Left lung (tissue), 10 donors: Measurements from ENCODE around the gene RNLS. TPM values are rescaled to one million over a fixed set of nuclear protein-coding genes. Genes with fewer than 3 reads are reported as not detected.

Experiments
- ATAC-seq: fragments of 200-7000 bp; cut with Tn5 transposase; one replicate; pipeline ENCODE4 v1.9.1; 2020; ENCODE audit warnings: moderate library complexity
- DNase-seq, 4 donors: peaks; one replicate each; pipeline ENCODE4 v3.0.0-alpha.2; 2013 to 2020
- H3K27ac ChIP-seq, 2 donors: fragments of 200-600 bp; sonication (generic) in 1 of 2; one replicate each; pipeline versions ENCODE4 v1.5.0 to v1.8.0; 2020 to 2021
- H3K27me3 ChIP-seq, 2 donors: fragments of 200-600 bp; sonication (generic) in 1 of 2; one replicate each; pipeline versions ENCODE4 v1.5.0 to v1.8.0; 2020 to 2021
- H3K36me3 ChIP-seq, 2 donors: fragments of 200-600 bp; sonication (generic) in 1 of 2; one replicate each; pipeline versions ENCODE4 v1.5.0 to v1.8.0; 2020 to 2021
- H3K4me1 ChIP-seq, 2 donors: fragments of 200-600 bp; one replicate each; pipeline ENCODE4 v1.8.0; 2021
- H3K4me3 ChIP-seq, 2 donors: fragments of 200-600 bp; sonication (generic) in 1 of 2; one replicate each; pipeline versions ENCODE4 v1.5.0 to v1.8.0; 2020 to 2021; ENCODE audit warnings: mild to moderate bottlenecking in 1 of 2
- H3K9me3 ChIP-seq, 2 donors: fragments of 200-600 bp; sonication (generic) in 1 of 2; one replicate each; pipeline versions ENCODE4 v1.5.0 to v1.8.0; 2020 to 2021
- CTCF ChIP-seq, 2 donors: fragments of 200-600 bp; sonication (generic) in 1 of 2; IDR thresholded peaks; one replicate each; pipeline versions ENCODE4 v1.5.0 to v1.8.0; 2021; ENCODE audit warnings: antibody characterized with exemption in 2 of 2
- intact Hi-C, 2 donors: fragments of 100-400 bp; cut with DNase I; formaldehyde crosslinking; loops; one replicate each; pipeline versions ENCODE4 v1.11.2 to v1.14.2; 2022
- polyA plus RNA-seq, 6 donors: library from polyadenylated mRNA; unstranded; fragments of 120-200 nt; gene quantifications; one replicate each; pipeline ENCODE4 v1.2.1, GENCODE V29; 2013; ENCODE audit not compliant: insufficient read length in 6 of 6
- total RNA-seq, 2 donors: library from RNA; stranded (reverse); fragmentation: NEBNext Ultra II Directional; extraction: Animal tissue kit (Norgen Biotek cat#: 25700); gene quantifications; one replicate each; pipeline ENCODE4 v1.2.1, GENCODE V29; 2021
- donor health status: DM: no; HTN: yes; CAD: no.
- donor health status: DM: no; HTN: no; CAD: no.

RNLS gene
- total and polyA plus RNA-seq, 8 donors = 4.1 to 8.8 (median 5.2) TPM

- no peak overlapping the region for H3K27ac ChIP-seq
- DNase-seq = no peak
- no peak for ATAC-seq
Measured at GRCh38 chr10:88440541-88440940, 142.6 kb downstream of the RNLS start.

GRCh38 chr10:88439932-88440331, 143.2 kb downstream of the RNLS start:
- no peaks in the 10 kb centered on the region for H3K9me3 ChIP-seq
- TF ChIP-seq CTCF (IDR thresholded peaks at IDR 0.05) = no peak
- H3K4me1 ChIP-seq = no peaks in the 10 kb centered on the region
- ATAC-seq (no peak), DNase-seq (no peak)
- no peaks in the 10 kb centered on the region for H3K36me3 ChIP-seq
- H3K27ac ChIP-seq = no peak overlapping the region
- intact Hi-C loops = no loop called here
- no peaks in the 10 kb centered on the region for H3K27me3 ChIP-seq
- no peak overlapping the region for H3K4me3 ChIP-seq

More at GRCh38 chr10:88440541-88440940, 142.6 kb downstream of the RNLS start:
- Histone ChIP-seq H3K4me1 (no peaks in the 10 kb centered on the region), H3K27me3 (no peaks in the 10 kb centered on the region), H3K36me3 (no peaks in the 10 kb centered on the region), H3K9me3 (no peaks in the 10 kb centered on the region), H3K4me3 (no peak overlapping the region)
- no peak for TF ChIP-seq CTCF (IDR thresholded peaks at IDR 0.05)
- intact Hi-C loops = no loop called here

- TF ChIP-seq CTCF (IDR thresholded peaks at IDR 0.05) = no peak
- H3K36me3 ChIP-seq = no peaks in the 10 kb centered on the region
- DNase-seq = no peak
- H3K9me3 ChIP-seq = no peaks in the 10 kb centered on the region
- H3K4me1 ChIP-seq = no peaks in the 10 kb centered on the region
- no peak overlapping the region for H3K27ac ChIP-seq
- H3K27me3 ChIP-seq = no peaks in the 10 kb centered on the region
- no peak overlapping the region for H3K4me3 ChIP-seq
- no peak for ATAC-seq
- intact Hi-C loops = no loop called here
Measured at GRCh38 chr10:88437411-88437810, 145.7 kb downstream of the RNLS start.

GRCh38 chr10:88433565-88434186, 149.4 kb downstream of the RNLS start:
- no peak overlapping the region for H3K27ac ChIP-seq
- no peaks in the 10 kb centered on the region for H3K27me3 ChIP-seq
- DNase-seq (no peak), ATAC-seq (peak; percentile 56)
- H3K4me3 ChIP-seq = no peak overlapping the region
- H3K36me3 ChIP-seq = no peaks in the 10 kb centered on the region
- no peaks in the 10 kb centered on the region for H3K4me1 ChIP-seq
- intact Hi-C loops = no loop called here
- no peaks in the 10 kb centered on the region for H3K9me3 ChIP-seq
- no peak for TF ChIP-seq CTCF (IDR thresholded peaks at IDR 0.05)

GRCh38 chr10:88431103-88431502, 152.0 kb downstream of the RNLS start:
- H3K4me3 ChIP-seq = no peak overlapping the region
- no peaks in the 10 kb centered on the region for H3K4me1 ChIP-seq
- no peak for TF ChIP-seq CTCF (IDR thresholded peaks at IDR 0.05)
- ATAC-seq (no peak), DNase-seq (no peak)
- intact Hi-C loops = no loop called here
- no peak overlapping the region for H3K27ac ChIP-seq
- H3K9me3 ChIP-seq = no peaks in the 10 kb centered on the region
- no peaks in the 10 kb centered on the region for H3K27me3 ChIP-seq
- H3K36me3 ChIP-seq = no peaks in the 10 kb centered on the region
